ENCODE results near the gene HDGFL1. TPM values are rescaled to one million over a fixed set of nuclear protein-coding genes. Genes with fewer than 3 reads are reported as not detected.

Gene HDGFL1
- total RNA-seq, 4 donors from 2014 or later: not detected

GRCh38 chr6:22583927-22584326 lies 14.6 kb downstream of the HDGFL1 start:
- no peak for TF ChIP-seq CTCF (IDR thresholded peaks at IDR 0.05)
- no peak for TF ChIP-seq POLR2A (IDR thresholded peaks at IDR 0.05)
- Histone ChIP-seq H3K27me3 (no peaks in the 10 kb centered on the region), H3K4me3 (no peak overlapping the region), H3K9me3 (no peaks in the 10 kb centered on the region), H3K27ac (no peak overlapping the region), H3K4me1 (no peaks in the 10 kb centered on the region), H3K36me3 (no peaks in the 10 kb centered on the region)
- no peak for DNase-seq
- WGBS, 2 donors: 100% methylated on average over 1 of the region's 1 CpG; no CpG with 5 or more reads in 1 of the 2 donors
- intact Hi-C loops (cut with DNase I): no loop called here

GRCh38 chr6:22589118-22589517 lies 19.8 kb downstream of the HDGFL1 start:
- TF ChIP-seq CTCF (IDR thresholded peaks at IDR 0.05) (no peak), POLR2A (IDR thresholded peaks at IDR 0.05) (no peak)
- DNase-seq: no peak

GRCh38 chr6:22590423-22590822 lies 21.1 kb downstream of the HDGFL1 start:
- Histone ChIP-seq H3K4me3 (no peak overlapping the region), H3K4me1 (no peaks in the 10 kb centered on the region), H3K36me3 (no peaks in the 10 kb centered on the region), H3K27ac (no peak overlapping the region), H3K9me3 (no peaks in the 10 kb centered on the region), H3K27me3 (no peaks in the 10 kb centered on the region)
- intact Hi-C loops (cut with DNase I): no loop called here
- DNase-seq: no peak
- TF ChIP-seq POLR2A (IDR thresholded peaks at IDR 0.05): no peak
- WGBS, 2 donors: 59 to 82% methylated on average over 4 of the region's 4 CpGs

More at GRCh38 chr6:22589118-22589517, 19.8 kb downstream of the HDGFL1 start:
- Histone ChIP-seq H3K27ac (no peak overlapping the region), H3K9me3 (no peaks in the 10 kb centered on the region), H3K4me3 (no peak overlapping the region), H3K36me3 (no peaks in the 10 kb centered on the region), H3K27me3 (no peaks in the 10 kb centered on the region), H3K4me1 (no peaks in the 10 kb centered on the region)
- intact Hi-C loops (cut with DNase I): no loop called here

GRCh38 chr6:22593895-22594294 lies 24.5 kb downstream of the HDGFL1 start:
- Histone ChIP-seq H3K27ac (no peak overlapping the region), H3K4me3 (no peak overlapping the region), H3K27me3 (no peaks in the 10 kb centered on the region), H3K4me1 (no peaks in the 10 kb centered on the region), H3K36me3 (no peaks in the 10 kb centered on the region), H3K9me3 (no peaks in the 10 kb centered on the region)
- TF ChIP-seq POLR2A (IDR thresholded peaks at IDR 0.05): no peak
- TF ChIP-seq CTCF (IDR thresholded peaks at IDR 0.05): no peak
- intact Hi-C loops (cut with DNase I): no loop called here
- WGBS, 2 donors: 71 to 94% methylated on average over 3 of the region's 3 CpGs
- no peak for DNase-seq

GRCh38 chr6:22596011-22596410 lies 26.6 kb downstream of the HDGFL1 start:
- TF ChIP-seq CTCF (IDR thresholded peaks at IDR 0.05) (no peak), POLR2A (IDR thresholded peaks at IDR 0.05) (no peak)
- H3K27me3 ChIP-seq: no peaks in the 10 kb centered on the region
- no peaks in the 10 kb centered on the region for H3K4me1 ChIP-seq
- no peak overlapping the region for H3K4me3 ChIP-seq
- intact Hi-C loops (cut with DNase I): no loop called here
- no peak for DNase-seq
- H3K36me3 ChIP-seq: no peaks in the 10 kb centered on the region
- no peak overlapping the region for H3K27ac ChIP-seq
- no peaks in the 10 kb centered on the region for H3K9me3 ChIP-seq

GRCh38 chr6:22598339-22598738 lies 29.0 kb downstream of the HDGFL1 start:
- Histone ChIP-seq H3K4me3 (no peak overlapping the region), H3K4me1 (no peaks in the 10 kb centered on the region), H3K27me3 (no peaks in the 10 kb centered on the region), H3K27ac (no peak overlapping the region), H3K9me3 (no peaks in the 10 kb centered on the region), H3K36me3 (no peaks in the 10 kb centered on the region)
- intact Hi-C loops (cut with DNase I): no loop called here
- 75 to 81% methylated on average over 4 of the region's 4 CpGs for WGBS, 2 donors
- DNase-seq: no peak
- TF ChIP-seq POLR2A (IDR thresholded peaks at IDR 0.05) (no peak), CTCF (IDR thresholded peaks at IDR 0.05) (no peak)
